HFF-Myc (cell line): Measurements from ENCODE around the gene NECAB2.

ENCODE experiments used
- DNase-seq: peaks from one replicate; pipeline ENCODE4 v3.0.0-alpha.2; 2011; ENCODE audit warnings: low read depth; ENCODE audit errors: extremely low read depth
- H3K4me3 ChIP-seq: replicated peaks from 2 replicates; pipeline ENCODE4 v1.5.1; 2011; ENCODE audit warnings: low read depth, mild to moderate bottlenecking, control low read depth, low read length
- TF ChIP-seq, protein P1 (sequence below): IDR thresholded peaks from 2 replicates; pipeline ENCODE4 v1.5.1; 2012; ENCODE audit warnings: mild to moderate bottlenecking, low read depth, low read length, control low read depth; ENCODE audit errors: missing control alignments

The NECAB2 gene

DNA sequence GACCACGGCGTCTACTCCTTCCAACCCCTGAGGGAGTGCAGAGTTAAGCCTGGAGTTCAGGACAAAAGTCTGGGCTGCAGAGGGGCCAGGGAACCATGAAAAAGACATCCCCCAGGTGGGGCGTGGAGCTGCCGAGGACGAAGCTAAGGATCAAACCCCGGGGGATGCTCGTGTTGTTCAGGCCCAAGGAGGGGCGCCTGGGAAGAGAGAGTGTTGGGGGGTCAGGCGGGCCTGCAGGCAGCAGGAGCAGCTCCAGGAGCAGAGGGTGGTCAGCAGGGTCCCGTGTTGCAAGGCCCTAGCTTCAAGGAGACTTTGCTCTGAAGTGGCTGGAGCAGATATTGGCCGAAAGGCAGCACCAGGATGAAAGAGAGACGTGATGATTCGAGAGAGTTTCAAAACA is 26.7 kb downstream of the NECAB2 start:
- H3K4me3 ChIP-seq: no peak overlapping the region
- no peak for DNase-seq
- TF ChIP-seq, protein P1, sequence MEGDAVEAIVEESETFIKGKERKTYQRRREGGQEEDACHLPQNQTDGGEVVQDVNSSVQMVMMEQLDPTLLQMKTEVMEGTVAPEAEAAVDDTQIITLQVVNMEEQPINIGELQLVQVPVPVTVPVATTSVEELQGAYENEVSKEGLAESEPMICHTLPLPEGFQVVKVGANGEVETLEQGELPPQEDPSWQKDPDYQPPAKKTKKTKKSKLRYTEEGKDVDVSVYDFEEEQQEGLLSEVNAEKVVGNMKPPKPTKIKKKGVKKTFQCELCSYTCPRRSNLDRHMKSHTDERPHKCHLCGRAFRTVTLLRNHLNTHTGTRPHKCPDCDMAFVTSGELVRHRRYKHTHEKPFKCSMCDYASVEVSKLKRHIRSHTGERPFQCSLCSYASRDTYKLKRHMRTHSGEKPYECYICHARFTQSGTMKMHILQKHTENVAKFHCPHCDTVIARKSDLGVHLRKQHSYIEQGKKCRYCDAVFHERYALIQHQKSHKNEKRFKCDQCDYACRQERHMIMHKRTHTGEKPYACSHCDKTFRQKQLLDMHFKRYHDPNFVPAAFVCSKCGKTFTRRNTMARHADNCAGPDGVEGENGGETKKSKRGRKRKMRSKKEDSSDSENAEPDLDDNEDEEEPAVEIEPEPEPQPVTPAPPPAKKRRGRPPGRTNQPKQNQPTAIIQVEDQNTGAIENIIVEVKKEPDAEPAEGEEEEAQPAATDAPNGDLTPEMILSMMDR: no peak

DNA sequence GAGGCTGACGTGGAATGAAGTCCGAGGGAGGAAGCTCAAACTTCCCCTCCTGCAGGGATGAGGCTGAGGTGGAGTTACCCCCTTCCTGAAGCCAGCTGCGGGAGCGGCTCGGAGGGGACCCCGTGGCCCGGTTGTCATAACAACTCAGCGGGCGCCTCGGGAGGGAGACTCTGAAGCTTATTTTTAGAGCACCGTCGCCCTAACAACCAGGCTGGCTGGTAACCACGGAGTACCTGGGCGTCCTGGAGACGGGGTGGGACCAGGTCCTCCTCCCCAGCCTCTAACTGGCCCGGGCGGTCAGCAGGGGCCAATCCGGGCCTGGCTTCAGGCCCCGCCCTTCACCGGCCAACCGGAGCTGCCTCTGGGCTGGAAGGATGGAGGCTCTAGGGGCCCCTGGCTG is 27.7 kb downstream of the NECAB2 start:
- TF ChIP-seq, protein P1: no peak
- DNase-seq: no peak

DNA sequence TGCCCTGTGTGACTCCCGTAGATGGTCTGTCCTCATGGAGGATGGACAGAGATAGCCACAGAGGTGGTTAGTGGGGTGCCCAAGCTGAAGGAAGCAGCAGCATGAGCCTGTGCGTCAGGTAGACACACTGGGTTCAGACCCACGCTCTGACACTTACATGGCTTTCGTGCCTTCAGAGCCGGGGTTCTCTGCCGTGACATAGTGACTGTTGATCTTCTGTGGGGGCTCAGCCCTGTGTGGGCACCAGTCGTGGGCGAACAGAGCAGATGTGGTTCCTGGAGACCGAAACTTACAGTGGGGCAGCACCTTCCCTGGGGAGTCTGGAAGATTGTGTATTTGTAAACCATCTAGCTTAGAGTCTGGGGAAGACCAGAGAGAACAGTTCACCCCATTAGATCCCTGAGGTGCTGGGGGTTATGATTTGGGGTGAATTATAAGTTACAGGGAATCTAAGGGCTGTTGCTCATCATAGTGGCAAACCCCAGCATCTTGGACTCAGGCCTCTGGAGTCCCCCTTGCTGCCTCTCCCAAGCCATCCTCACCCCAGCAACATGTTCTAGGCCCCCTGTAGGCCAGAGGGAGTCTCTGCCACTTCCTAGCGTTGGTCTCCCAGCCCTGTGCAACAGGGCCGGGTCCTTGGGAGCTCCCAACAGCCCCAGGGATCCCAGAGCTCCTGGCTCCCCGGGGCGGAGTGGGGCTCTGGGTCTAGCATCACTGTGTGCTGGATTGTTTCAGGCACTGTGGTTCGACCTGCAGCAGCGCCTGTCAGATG is 28.6 kb downstream of the NECAB2 start:
- TF ChIP-seq, protein P1: no peak

More for the DNA sequence above, 27.7 kb downstream of the NECAB2 start:
- no peak overlapping the region for H3K4me3 ChIP-seq

DNA sequence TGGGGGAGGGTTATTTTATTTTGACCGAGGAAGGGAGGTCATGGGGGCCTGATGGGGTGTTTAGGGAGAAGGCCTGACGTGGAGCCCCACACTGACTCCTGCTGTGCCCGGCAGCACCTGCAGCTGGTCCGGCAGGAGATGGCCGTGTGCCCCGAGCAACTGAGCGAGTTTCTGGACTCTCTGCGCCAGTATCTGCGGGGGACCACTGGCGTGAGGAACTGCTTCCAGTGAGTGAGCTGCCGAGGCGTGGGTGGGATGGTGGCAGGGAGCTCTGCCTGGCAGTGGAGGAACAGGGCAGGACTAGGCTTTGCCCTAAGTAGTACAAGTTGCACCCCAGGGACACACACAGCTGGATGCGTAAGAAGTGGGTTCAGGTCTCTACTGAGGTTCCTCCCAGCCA is 30.0 kb downstream of the NECAB2 start:
- no peak for DNase-seq
- TF ChIP-seq, protein P1: no peak

More for the DNA sequence above, 28.6 kb downstream of the NECAB2 start:
- no peak overlapping the region for H3K4me3 ChIP-seq
- DNase-seq: no peak

DNA sequence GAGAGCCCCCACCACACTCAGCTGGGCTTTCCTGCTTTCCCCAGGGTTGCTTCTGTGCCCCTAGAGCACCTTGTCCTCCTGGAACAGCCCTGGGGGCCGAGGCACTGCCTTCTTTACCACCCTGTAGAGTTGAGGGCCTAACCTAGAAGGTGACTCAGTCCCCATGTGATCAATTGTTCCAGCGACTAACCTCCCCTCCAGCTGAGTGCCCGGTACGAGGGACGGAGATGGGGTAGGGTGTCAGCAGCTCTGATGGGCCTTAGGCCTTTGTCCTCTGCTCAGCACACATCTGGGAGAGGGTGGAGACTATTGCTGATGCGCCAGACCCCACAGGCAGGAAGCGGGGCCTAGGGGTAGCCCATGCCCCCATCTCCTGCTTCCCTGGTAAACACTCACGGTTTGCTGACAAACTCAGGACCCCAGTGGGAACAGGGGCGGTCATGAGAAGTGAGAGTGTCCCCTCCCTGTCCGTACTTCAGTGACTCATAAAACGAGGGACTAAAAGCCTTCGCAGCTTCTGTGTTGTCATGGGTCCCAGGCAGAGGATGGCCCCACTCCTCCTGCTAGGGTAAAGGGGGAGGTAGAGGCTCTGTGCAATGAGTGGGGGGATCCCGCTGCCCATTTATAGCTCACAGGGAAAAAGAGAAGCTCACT is 33.1 kb downstream of the NECAB2 start:
- no peak overlapping the region for H3K4me3 ChIP-seq
- DNase-seq: no peak
- TF ChIP-seq, protein P1: no peak

More for the DNA sequence above, 30.0 kb downstream of the NECAB2 start:
- no peak overlapping the region for H3K4me3 ChIP-seq

DNA sequence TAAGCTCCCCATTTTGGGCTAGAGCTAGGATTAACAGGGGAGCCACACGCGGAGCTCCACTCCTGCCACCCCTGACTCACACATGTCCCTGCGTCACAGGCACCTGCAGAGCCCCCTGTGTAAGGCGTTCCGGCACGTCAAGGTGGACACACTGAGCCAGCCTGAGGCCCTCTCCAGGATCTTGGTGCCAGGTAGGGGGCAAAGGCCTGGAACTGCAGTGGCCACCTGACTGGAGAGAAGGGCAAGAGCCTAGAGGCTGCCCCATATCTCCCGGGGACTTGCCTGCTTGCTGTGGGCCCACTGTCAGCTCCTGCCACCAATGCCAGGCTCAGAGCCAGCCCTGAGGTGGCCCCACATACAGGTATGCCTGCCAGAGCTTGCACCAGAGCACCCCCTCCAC is 33.7 kb downstream of the NECAB2 start:
- DNase-seq: no peak
- H3K4me3 ChIP-seq: no peak overlapping the region

More for the DNA sequence above, 33.7 kb downstream of the NECAB2 start:
- TF ChIP-seq, protein P1: no peak
